ENCODE measurements around the gene VGLL4. TPM values are rescaled to one million over a fixed set of nuclear protein-coding genes. Genes with fewer than 3 reads are reported as not detected.

The VGLL4 gene
- polyA plus RNA-seq, 1 donor from 2014 or later, result 113 TPM

DNA sequence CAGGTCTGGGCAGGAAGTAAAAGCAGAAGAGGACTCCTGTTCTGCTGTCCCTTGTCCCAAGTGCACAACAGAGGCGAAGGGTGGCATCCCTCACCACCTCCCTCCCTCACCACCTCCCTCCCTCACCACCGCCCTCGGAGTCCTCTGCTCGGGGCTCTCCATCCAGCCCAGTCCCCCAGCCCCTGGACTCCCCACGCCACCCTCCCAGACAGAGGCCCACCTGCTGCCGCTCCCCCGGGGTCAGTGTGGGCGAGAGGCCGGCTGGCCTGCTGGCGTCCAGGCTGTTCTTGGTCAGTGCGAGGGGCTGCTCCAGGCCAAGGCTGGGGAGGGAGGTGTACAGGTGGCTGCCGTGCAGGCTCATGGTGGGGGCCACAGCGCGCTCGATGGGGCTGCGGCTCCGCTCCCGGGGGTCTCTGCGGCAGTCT, 79.1 kb downstream of the VGLL4 start:
- Histone ChIP-seq H3K9me3 (ENCODE audit: low read length) (no peaks in the 10 kb centered on the region), H4K20me1 (ENCODE audit: insufficient read depth) (no peaks in the 10 kb centered on the region), H3K27me3 (ENCODE audit: insufficient read depth, low read depth, low read length) (no peaks in the 10 kb centered on the region), H3K79me2 (replicated peaks; ENCODE audit: insufficient read depth, low read length) (peaks cover 5% of the 10 kb centered on the region), H3K36me3 (ENCODE audit: insufficient read depth, low read length) (peaks cover 4% of the 10 kb centered on the region), H3K9me2 (ENCODE audit: insufficient read depth, low read length) (no peaks in the 10 kb centered on the region), H3K4me3 (ENCODE audit: low read length) (no peak overlapping the region), H3K27ac (ENCODE audit: low read length) (no peak overlapping the region), H3K9ac (ENCODE audit: low read length) (no peak overlapping the region), H2AFZ (ENCODE audit: low read depth, low read length) (no peak overlapping the region), H3K4me2 (ENCODE audit: low read length) (no peak overlapping the region), H3F3A (ENCODE audit: insufficient read depth, low read length, poor library complexity, severe bottlenecking) (no peaks in the 10 kb centered on the region)
- TF ChIP-seq RAD21 (conservative IDR thresholded peaks at IDR 0.05) (no peak), EZH2 (IDR thresholded peaks at IDR 0.05; ENCODE audit: borderline replicate concordance, insufficient read depth, low read length, poor library complexity, severe bottlenecking) (no peak), TAF1 (IDR thresholded peaks at IDR 0.05; ENCODE audit: low read depth) (no peak), MXI1 (conservative IDR thresholded peaks at IDR 0.05; ENCODE audit: poor library complexity, severe bottlenecking) (no peak), POLR2AphosphoS5 (IDR thresholded peaks at IDR 0.05) (no peak), EP300 (conservative IDR thresholded peaks at IDR 0.05; ENCODE audit: poor library complexity, severe bottlenecking) (no peak), SMC3 (conservative IDR thresholded peaks at IDR 0.05; ENCODE audit: poor library complexity) (no peak)
- TF ChIP-seq, protein P1, sequence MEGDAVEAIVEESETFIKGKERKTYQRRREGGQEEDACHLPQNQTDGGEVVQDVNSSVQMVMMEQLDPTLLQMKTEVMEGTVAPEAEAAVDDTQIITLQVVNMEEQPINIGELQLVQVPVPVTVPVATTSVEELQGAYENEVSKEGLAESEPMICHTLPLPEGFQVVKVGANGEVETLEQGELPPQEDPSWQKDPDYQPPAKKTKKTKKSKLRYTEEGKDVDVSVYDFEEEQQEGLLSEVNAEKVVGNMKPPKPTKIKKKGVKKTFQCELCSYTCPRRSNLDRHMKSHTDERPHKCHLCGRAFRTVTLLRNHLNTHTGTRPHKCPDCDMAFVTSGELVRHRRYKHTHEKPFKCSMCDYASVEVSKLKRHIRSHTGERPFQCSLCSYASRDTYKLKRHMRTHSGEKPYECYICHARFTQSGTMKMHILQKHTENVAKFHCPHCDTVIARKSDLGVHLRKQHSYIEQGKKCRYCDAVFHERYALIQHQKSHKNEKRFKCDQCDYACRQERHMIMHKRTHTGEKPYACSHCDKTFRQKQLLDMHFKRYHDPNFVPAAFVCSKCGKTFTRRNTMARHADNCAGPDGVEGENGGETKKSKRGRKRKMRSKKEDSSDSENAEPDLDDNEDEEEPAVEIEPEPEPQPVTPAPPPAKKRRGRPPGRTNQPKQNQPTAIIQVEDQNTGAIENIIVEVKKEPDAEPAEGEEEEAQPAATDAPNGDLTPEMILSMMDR (IDR thresholded peaks at IDR 0.05; ENCODE audit: poor library complexity, severe bottlenecking), result no peak
- TF ChIP-seq, protein P2, sequence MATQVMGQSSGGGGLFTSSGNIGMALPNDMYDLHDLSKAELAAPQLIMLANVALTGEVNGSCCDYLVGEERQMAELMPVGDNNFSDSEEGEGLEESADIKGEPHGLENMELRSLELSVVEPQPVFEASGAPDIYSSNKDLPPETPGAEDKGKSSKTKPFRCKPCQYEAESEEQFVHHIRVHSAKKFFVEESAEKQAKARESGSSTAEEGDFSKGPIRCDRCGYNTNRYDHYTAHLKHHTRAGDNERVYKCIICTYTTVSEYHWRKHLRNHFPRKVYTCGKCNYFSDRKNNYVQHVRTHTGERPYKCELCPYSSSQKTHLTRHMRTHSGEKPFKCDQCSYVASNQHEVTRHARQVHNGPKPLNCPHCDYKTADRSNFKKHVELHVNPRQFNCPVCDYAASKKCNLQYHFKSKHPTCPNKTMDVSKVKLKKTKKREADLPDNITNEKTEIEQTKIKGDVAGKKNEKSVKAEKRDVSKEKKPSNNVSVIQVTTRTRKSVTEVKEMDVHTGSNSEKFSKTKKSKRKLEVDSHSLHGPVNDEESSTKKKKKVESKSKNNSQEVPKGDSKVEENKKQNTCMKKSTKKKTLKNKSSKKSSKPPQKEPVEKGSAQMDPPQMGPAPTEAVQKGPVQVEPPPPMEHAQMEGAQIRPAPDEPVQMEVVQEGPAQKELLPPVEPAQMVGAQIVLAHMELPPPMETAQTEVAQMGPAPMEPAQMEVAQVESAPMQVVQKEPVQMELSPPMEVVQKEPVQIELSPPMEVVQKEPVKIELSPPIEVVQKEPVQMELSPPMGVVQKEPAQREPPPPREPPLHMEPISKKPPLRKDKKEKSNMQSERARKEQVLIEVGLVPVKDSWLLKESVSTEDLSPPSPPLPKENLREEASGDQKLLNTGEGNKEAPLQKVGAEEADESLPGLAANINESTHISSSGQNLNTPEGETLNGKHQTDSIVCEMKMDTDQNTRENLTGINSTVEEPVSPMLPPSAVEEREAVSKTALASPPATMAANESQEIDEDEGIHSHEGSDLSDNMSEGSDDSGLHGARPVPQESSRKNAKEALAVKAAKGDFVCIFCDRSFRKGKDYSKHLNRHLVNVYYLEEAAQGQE (IDR thresholded peaks at IDR 0.05; ENCODE audit: borderline replicate concordance), result no peak

DNA sequence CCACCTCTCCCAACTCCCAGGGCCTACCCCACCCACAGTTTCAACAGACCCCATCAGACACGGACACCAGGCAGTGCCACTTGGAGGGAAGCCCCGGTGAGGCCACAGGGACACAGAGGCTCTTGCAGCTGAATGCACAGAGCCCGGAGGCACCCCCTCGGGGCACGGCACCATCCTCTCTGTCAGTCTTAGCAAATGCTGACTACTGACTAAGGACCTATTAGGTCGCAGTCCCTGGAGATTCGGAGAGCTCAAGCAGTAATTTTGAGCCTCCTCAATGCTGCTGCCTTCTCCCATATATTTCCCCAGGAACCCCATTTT, 79.9 kb downstream of the VGLL4 start:
- Histone ChIP-seq H3K4me3 (ENCODE audit: low read length) (no peak overlapping the region), H3K9me2 (ENCODE audit: insufficient read depth, low read length) (no peaks in the 10 kb centered on the region), H3K4me2 (ENCODE audit: low read length) (no peak overlapping the region), H2AFZ (ENCODE audit: low read depth, low read length) (no peak overlapping the region), H3K27ac (ENCODE audit: low read length) (no peak overlapping the region), H3K9ac (ENCODE audit: low read length) (no peak overlapping the region), H4K20me1 (ENCODE audit: insufficient read depth) (no peaks in the 10 kb centered on the region), H3K27me3 (ENCODE audit: insufficient read depth, low read depth, low read length) (no peaks in the 10 kb centered on the region), H3K36me3 (ENCODE audit: insufficient read depth, low read length) (peaks cover 4% of the 10 kb centered on the region), H3F3A (ENCODE audit: insufficient read depth, low read length, poor library complexity, severe bottlenecking) (no peaks in the 10 kb centered on the region), H3K79me2 (replicated peaks; ENCODE audit: insufficient read depth, low read length) (peaks cover 3% of the 10 kb centered on the region), H3K9me3 (ENCODE audit: low read length) (no peaks in the 10 kb centered on the region)
- TF ChIP-seq RAD21 (conservative IDR thresholded peaks at IDR 0.05) (no peak), TAF1 (IDR thresholded peaks at IDR 0.05; ENCODE audit: low read depth) (no peak), EP300 (conservative IDR thresholded peaks at IDR 0.05; ENCODE audit: poor library complexity, severe bottlenecking) (no peak), POLR2AphosphoS5 (IDR thresholded peaks at IDR 0.05) (no peak)
